A549 (cell line): Measurements from ENCODE around the gene TBL1Y.

Experiments used
- CBX2 ChIP-seq: fragments of 200-600 bp; sonication (generic); IDR thresholded peaks from 2 replicates; pipeline ENCODE4 v1.6.1; 2016; ENCODE audit warnings: low read depth, mild to moderate bottlenecking, borderline replicate concordance
- EP300 ChIP-seq, 2 experiments: fragments of >200 bp; sonication (Bioruptor Twin); formaldehyde crosslinking; IDR thresholded peaks; 2 replicates in 1 of 2; 3 replicates in 1 of 2; pipeline ENCODE4 v1.6.1; 2016 to 2017
- HOXA7 ChIP-seq: fragments of 250-450 bp; sonication (Bioruptor Pico); IDR thresholded peaks from 2 replicates; pipeline ENCODE4 v1.5.0; 2020; ENCODE audit warnings: mild to moderate bottlenecking, moderate library complexity
- JUN ChIP-seq, 2 experiments: fragments of >200 bp; sonication (Bioruptor Twin); formaldehyde crosslinking; IDR thresholded peaks; 2 replicates in 1 of 2; 3 replicates in 1 of 2; pipeline ENCODE4 v1.6.1; 2016 to 2017
- MAZ ChIP-seq: fragments of 150-350 bp; IDR thresholded peaks from 2 replicates; pipeline ENCODE4 v1.6.1; 2014; ENCODE audit warnings: antibody characterized with exemption, low read depth, low read length, borderline replicate concordance
- PBX3 ChIP-seq: IDR thresholded peaks from 2 replicates; pipeline ENCODE4 v1.6.1; 2012
- POLR2A ChIP-seq: IDR thresholded peaks from 2 replicates; pipeline ENCODE4 v1.6.1; 2012; ENCODE audit warnings: mild to moderate bottlenecking, low read length
- RCOR1 ChIP-seq: fragments of 150-350 bp; IDR thresholded peaks from 2 replicates; pipeline ENCODE4 v1.6.1; 2014; ENCODE audit warnings: antibody characterized with exemption, low read length, low read depth
- SMC3 ChIP-seq: fragments of >200 bp; sonication (Bioruptor Twin); formaldehyde crosslinking; IDR thresholded peaks from 3 replicates; pipeline ENCODE4 v1.6.1; 2018; ENCODE audit warnings: inconsistent platforms
- SREBF2 ChIP-seq: fragments of 450-650 bp; IDR thresholded peaks from 2 replicates; pipeline ENCODE4 v1.6.1; 2014; ENCODE audit warnings: mild to moderate bottlenecking, moderate library complexity
- USF2 ChIP-seq: fragments of 450-650 bp; IDR thresholded peaks from 2 replicates; pipeline ENCODE4 v1.6.1; 2014; ENCODE audit warnings: antibody characterized with exemption
- ZFP36 ChIP-seq: fragments of 450-650 bp; IDR thresholded peaks from 2 replicates; pipeline ENCODE4 v1.6.1; 2014; ENCODE audit warnings: borderline replicate concordance; ENCODE audit not compliant: partially characterized antibody
- TF ChIP-seq, protein P1 (sequence below): fragments of >200 bp; sonication (Bioruptor Twin); formaldehyde crosslinking; IDR thresholded peaks from 3 replicates; pipeline ENCODE4 v1.5.1; 2016
- TF ChIP-seq, protein P2 (sequence below): IDR thresholded peaks from 2 replicates; pipeline ENCODE4 v1.6.1; 2012

- TF ChIP-seq POLR2A (no peak), EP300 (IDR thresholded peaks at IDR 0.05) (no peak), USF2 (no peak), JUN (IDR thresholded peaks at IDR 0.05) (no peak), HOXA7 (CRISPR knock-in tag) (no peak), CBX2 (no peak), SMC3 (no peak), PBX3 (no peak), MAZ (no peak), SREBF2 (no peak), RCOR1 (no peak), ZFP36 (no peak)
- TF ChIP-seq, protein P1, sequence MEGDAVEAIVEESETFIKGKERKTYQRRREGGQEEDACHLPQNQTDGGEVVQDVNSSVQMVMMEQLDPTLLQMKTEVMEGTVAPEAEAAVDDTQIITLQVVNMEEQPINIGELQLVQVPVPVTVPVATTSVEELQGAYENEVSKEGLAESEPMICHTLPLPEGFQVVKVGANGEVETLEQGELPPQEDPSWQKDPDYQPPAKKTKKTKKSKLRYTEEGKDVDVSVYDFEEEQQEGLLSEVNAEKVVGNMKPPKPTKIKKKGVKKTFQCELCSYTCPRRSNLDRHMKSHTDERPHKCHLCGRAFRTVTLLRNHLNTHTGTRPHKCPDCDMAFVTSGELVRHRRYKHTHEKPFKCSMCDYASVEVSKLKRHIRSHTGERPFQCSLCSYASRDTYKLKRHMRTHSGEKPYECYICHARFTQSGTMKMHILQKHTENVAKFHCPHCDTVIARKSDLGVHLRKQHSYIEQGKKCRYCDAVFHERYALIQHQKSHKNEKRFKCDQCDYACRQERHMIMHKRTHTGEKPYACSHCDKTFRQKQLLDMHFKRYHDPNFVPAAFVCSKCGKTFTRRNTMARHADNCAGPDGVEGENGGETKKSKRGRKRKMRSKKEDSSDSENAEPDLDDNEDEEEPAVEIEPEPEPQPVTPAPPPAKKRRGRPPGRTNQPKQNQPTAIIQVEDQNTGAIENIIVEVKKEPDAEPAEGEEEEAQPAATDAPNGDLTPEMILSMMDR = no peak
- TF ChIP-seq, protein P2, sequence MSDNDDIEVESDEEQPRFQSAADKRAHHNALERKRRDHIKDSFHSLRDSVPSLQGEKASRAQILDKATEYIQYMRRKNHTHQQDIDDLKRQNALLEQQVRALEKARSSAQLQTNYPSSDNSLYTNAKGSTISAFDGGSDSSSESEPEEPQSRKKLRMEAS = no peak
Observed at GRCh38 chrY:6913362-6913761, 2.9 kb downstream of the TBL1Y start.
